ENCODE measurements around the gene BEND3. TPM values are rescaled to one million over a fixed set of nuclear protein-coding genes. Genes with fewer than 3 reads are reported as not detected.
"Not testable (repeated sequence)": the region's sequence is repeated elsewhere in the genome, so short reads cannot be mapped to it uniquely, and the experiment has no call there.

BEND3 gene
- total RNA-seq, 1 donor from 2014 or later: 1.5 TPM

GRCh38 chr6:107123501-107123900 lies 8.2 kb upstream of the BEND3 start:
- DNase-seq: no peak
- intact Hi-C loops (cut with DNase I): no loop called here
- ATAC-seq (ENCODE audit: poor library complexity): no peak

GRCh38 chr6:107122748-107123147 lies 7.4 kb upstream of the BEND3 start:
- intact Hi-C loops (cut with DNase I): no loop called here
- DNase-seq (no peak), ATAC-seq (ENCODE audit: poor library complexity) (no peak)

DNA sequence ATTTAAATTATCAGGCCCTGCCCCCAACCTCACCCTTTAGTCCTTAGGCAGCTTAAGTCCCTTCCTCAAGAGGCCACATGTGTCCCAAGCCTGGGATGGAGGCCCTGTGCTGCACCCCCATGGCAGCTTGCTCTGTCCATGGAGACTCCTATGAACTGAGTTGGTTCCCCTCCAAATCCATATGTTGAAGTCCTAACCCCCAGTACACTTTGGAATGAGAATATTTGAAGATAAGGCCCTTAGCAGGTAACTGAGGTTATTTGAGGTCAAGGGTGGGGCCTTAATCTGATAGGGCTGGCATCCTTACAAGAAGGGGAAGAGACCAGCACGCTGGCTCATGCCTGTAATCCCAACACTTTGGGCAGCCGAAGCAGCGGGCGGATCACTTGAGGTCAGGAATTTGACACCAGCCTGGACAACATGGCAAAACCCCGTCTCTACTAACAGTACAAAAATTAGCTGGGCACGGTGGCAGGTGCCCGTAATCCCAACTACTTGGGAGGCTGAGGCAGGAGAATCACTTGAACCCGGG lies 6.7 kb upstream of the BEND3 start:
- ATAC-seq (ENCODE audit: poor library complexity): no peak
- no peak for DNase-seq
- intact Hi-C loops (cut with DNase I): no loop called here

DNA sequence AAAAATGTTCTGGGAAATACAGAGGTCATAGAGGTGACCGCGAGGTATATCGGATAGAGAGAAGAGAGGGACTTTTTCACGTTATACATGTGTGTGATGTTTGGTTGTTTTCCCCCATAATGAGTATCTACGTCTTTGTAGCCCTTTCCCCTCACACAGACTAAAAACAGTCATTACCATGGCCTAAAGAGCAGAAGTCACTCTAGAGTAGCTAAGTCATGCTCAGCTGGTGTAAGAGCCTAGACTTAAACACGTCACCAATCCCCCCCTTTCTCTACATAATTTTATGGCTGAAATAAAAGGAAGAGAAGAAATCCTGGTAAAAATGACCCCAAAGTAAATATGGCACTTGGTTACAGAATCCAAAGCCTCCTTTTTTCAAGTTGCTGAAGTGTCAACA lies 6.0 kb upstream of the BEND3 start:
- intact Hi-C loops (cut with DNase I): no loop called here
- DNase-seq: no peak
- no peak for ATAC-seq (ENCODE audit: poor library complexity)

DNA sequence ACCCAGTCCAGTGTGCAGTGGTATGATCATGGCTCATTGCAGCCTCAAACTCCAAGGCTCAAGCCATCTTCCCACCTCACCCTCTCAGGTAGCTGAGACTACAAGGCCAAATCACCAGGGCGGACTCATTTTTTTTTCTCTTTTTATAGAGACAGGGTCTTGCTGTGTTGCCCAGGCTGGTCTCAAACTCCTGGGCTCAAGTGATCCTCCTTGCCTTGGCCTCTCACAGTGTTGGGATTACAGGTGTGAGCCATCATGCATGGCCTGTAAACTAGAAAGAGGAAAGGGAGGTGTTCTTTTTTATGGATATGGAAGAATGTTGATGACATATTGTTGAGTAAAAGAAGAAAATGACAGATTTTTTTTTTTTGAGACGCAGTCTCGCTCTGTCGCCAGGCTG lies 5.1 kb upstream of the BEND3 start:
- DNase-seq (no peak), ATAC-seq (ENCODE audit: poor library complexity) (no peak)
- intact Hi-C loops (cut with DNase I): no loop called here

- ATAC-seq (ENCODE audit: poor library complexity) (no peak), DNase-seq (no peak)
- intact Hi-C loops (cut with DNase I): loop anchor here (10.0 kb wide), 1 partner anchor 94 kb away; the partner anchor contains the start of gene MTRES1
Observed at GRCh38 chr6:107118976-107119375, 3.7 kb upstream of the BEND3 start.

- DNase-seq; ATAC-seq (ENCODE audit: poor library complexity): not testable (repeated sequence)
- intact Hi-C loops (cut with DNase I): loop anchor here (10.0 kb wide), 1 partner anchor 94 kb away; the partner anchor contains the start of gene MTRES1
Observed at GRCh38 chr6:107118540-107118939, 3.2 kb upstream of the BEND3 start.

- ATAC-seq (ENCODE audit: poor library complexity) (no peak), DNase-seq (no peak)
- intact Hi-C loops (cut with DNase I): loop anchor here (10.0 kb wide), 1 partner anchor 92 kb away; the partner anchor contains the start of gene MTRES1
Observed at GRCh38 chr6:107116931-107117330, 1.6 kb upstream of the BEND3 start.

- ATAC-seq (ENCODE audit: poor library complexity): no peak
- intact Hi-C loops (cut with DNase I): loop anchor here (10.0 kb wide), 1 partner anchor 92 kb away; the partner anchor contains the start of gene MTRES1
- DNase-seq: no peak
Observed at GRCh38 chr6:107116328-107116892, 1.1 kb upstream of the BEND3 start.

DNA sequence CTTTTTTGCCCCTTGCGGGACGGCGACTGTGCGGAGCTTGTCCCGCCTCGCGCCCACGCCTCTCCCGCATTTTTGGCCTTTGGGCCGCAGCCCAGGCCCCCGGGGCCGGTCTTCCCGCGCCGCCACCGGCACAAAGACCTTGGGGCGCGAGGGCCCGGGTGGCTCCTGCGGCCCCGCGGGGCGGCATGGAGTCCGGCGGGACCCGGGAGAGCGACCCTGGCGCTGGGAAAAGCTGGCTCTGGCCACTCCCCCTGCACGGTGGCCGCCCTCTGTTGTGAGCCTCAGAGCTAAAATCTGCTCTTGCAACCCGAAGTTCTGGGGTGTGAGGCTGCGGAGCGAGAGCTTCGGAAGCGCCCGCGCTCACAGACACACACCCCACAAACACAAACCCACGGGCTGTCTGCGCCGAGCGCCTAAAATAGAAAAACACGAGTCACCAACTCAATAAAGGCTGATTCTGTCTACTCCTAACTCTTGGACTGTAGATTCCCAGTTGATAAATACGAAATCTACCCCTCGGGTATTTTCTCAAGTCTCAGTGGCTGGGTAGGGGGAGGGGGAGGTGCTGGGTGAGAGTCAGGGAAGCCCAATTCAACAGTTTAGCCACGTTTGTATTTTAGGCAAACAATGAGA lies 496 bp upstream of the BEND3 start:
- ATAC-seq (ENCODE audit: poor library complexity): peak; percentile 23
- intact Hi-C loops (cut with DNase I): loop anchor here (10.0 kb wide), 1 partner anchor 91 kb away; the partner anchor contains the start of gene MTRES1
- DNase-seq: peak; percentile 45

DNA sequence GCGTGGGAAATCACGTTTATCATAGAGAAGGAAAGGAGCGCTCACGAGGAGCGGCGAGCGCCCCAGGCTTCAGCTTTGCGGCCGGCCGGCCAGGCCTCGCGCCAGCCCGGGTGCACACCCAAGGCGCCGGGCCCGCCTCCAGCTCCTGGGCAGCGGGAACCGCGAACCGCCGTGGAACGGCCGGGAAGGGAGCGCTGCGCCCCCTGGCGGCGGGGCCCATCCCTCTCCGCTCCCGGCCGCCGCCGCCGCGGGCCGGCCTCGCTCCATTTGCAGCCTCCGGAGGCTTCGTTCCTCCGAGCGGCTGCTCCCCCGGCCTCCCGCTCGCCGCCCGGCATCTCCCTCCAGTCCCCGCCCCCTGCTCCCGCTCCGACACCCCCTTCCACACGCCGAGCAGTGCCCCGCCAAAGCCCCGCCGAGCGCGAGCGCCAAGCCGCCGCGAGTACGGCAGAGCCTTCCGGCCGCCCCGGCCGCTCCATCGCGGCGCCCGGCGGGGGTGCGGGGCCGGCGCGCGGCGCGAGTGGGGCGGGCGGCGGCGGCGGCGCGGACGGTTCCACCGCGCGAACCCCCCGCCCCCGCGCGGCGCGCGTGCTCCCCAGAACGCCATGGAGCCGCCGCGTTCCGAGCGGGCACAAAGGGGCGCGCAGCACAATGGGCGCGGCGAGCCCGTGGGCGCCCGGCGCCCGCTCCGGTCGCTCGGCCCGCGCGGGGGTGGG lies 946 bp downstream of the BEND3 start:
- peak; percentile 93 for DNase-seq
- ATAC-seq (ENCODE audit: poor library complexity): peak; percentile 98
- intact Hi-C loops (cut with DNase I): loop anchor here (10.0 kb wide), 1 partner anchor 90 kb away; the partner anchor contains the start of gene MTRES1

GRCh38 chr6:107110200-107110599 lies 5.1 kb downstream of the BEND3 start:
- DNase-seq: no peak
- ATAC-seq (ENCODE audit: poor library complexity): no peak
- intact Hi-C loops (cut with DNase I): loop anchor here (10.0 kb wide), 1 partner anchor 85 kb away; the partner anchor contains the start of gene MTRES1

DNA sequence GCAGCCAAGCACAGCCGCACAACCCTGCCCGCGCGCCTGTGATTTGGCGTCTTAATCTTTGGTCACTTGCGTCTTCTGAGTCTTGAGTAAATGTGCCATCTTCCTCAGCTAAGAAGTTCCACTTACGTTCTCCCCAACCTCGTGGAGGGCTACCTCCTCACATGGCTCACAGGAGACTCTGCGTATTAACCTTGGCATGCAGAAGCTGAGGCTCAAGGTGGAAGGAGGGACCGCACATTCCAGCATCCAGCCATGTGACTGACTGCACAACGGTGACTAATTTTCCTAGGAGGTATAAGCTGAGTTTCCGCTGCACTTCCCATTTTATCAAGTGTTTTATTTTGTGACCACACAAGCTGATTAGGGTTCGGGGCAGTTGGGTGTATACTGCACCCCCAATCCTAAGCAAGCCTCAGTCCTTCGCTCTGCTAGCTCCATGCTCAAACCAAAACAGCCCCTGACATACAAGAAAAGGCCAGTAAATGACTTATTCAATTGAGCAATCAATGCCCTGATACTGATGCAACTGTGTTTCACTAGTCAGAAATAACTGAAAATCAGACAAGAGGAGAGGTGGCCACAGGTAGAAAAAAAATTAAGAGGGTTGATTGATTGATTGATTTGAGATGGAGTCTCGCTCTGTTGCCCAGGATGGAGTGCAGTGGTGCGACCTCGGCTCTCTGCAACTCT lies 7.0 kb downstream of the BEND3 start:
- intact Hi-C loops (cut with DNase I): no loop called here
- ATAC-seq (ENCODE audit: poor library complexity) (no peak), DNase-seq (no peak)

- no peak for ATAC-seq (ENCODE audit: poor library complexity)
- intact Hi-C loops (cut with DNase I): no loop called here
Observed at GRCh38 chr6:107107791-107108190, 7.5 kb downstream of the BEND3 start.

GRCh38 chr6:107106165-107106564 lies 9.2 kb downstream of the BEND3 start:
- ATAC-seq (ENCODE audit: poor library complexity) (no peak), DNase-seq (no peak)
- intact Hi-C loops (cut with DNase I): no loop called here

More at GRCh38 chr6:107107791-107108190, 7.5 kb downstream of the BEND3 start:
- no peak for DNase-seq

- no peak for ATAC-seq (ENCODE audit: poor library complexity)
- intact Hi-C loops (cut with DNase I): no loop called here
- no peak for DNase-seq
Observed at GRCh38 chr6:107105511-107106116, 9.7 kb downstream of the BEND3 start.

GRCh38 chr6:107103082-107103481 lies 12.2 kb downstream of the BEND3 start:
- intact Hi-C loops (cut with DNase I): no loop called here
- ATAC-seq (ENCODE audit: poor library complexity) (no peak), DNase-seq (no peak)

GRCh38 chr6:107102414-107102805 lies 12.9 kb downstream of the BEND3 start:
- no peak for DNase-seq
- ATAC-seq (ENCODE audit: poor library complexity): no peak
- intact Hi-C loops (cut with DNase I): no loop called here

All from Right ventricle myocardium superior (tissue), 1 donor.